H1 (cell line): ENCODE data around the gene DCK. TPM values are rescaled to one million over a fixed set of nuclear protein-coding genes. Genes with fewer than 3 reads are reported as not detected.

Experiments used
- CTCF ChIA-PET: fragments of 300-600 bp; sonication (Branson Sonifier 250); formaldehyde crosslinking; loops from one replicate; lab custom pipeline; 2021; ENCODE audit not compliant: partially characterized antibody; lab: Charles Lee
- POLR2A ChIA-PET: fragments of 300-600 bp; sonication (Branson Sonifier 250); formaldehyde crosslinking; loops from one replicate; lab custom pipeline; 2021; ENCODE audit warnings: inconsistent platforms; ENCODE audit not compliant: partially characterized antibody; lab: Charles Lee
- DNase-seq, 2 experiments: peaks; one replicate each; pipeline versions ENCODE4 v3.0.0 to v3.0.0-alpha.2; 2010 to 2022; ENCODE audit warnings: low spot score in 2 of 2, low read depth in 1 of 2, mixed read lengths in 1 of 2
- FAIRE-seq: peaks from 2 replicates; lab custom pipeline; 2011; peaks lifted over from hg19 to GRCh38; lab: Jason Lieb, UNC
- H2AFZ ChIP-seq: 2 replicates; pipeline ENCODE4 v1.8.1; 2012; ENCODE audit warnings: low read length, inconsistent platforms
- H2AK5ac ChIP-seq: 2 replicates; pipeline ENCODE4 v1.6.1; 2013; ENCODE audit warnings: low read depth, low read length
- H2BK120ac ChIP-seq: replicated peaks from 2 replicates; pipeline ENCODE3; 2013; ENCODE audit warnings: low read depth, low read length, inconsistent platforms
- H2BK12ac ChIP-seq: 2 replicates; pipeline ENCODE4 v1.6.1; 2013; ENCODE audit warnings: low read depth, low read length
- H2BK15ac ChIP-seq: 2 replicates; pipeline ENCODE4 v1.6.1; 2013; ENCODE audit warnings: low read length
- H2BK20ac ChIP-seq: 2 replicates; pipeline ENCODE4 v1.6.1; 2013; ENCODE audit warnings: low read length
- H2BK5ac ChIP-seq: 2 replicates; pipeline ENCODE4 v1.6.1; 2013; ENCODE audit warnings: low read depth, low read length
- H3K14ac ChIP-seq: 2 replicates; pipeline ENCODE4 v1.6.1; 2013; ENCODE audit warnings: inconsistent platforms; ENCODE audit not compliant: insufficient read length
- H3K18ac ChIP-seq: 2 replicates; pipeline ENCODE4 v1.6.1; 2013; ENCODE audit warnings: low read length; ENCODE audit errors: extremely low read depth
- H3K23ac ChIP-seq: 2 replicates; pipeline ENCODE4 v1.6.1; 2013; ENCODE audit warnings: inconsistent platforms; ENCODE audit not compliant: insufficient read length
- H3K23me2 ChIP-seq: 2 replicates; pipeline ENCODE4 v1.6.1; 2013; ENCODE audit warnings: low read depth, low read length
- H3K27ac ChIP-seq: 2 replicates; pipeline ENCODE4 v1.6.1; 2011; ENCODE audit warnings: low read depth, low read length, inconsistent platforms
- H3K27me3 ChIP-seq, 4 experiments: replicated peaks in 1 of 4; 1 replicate in 1 of 4; 2 replicates in 3 of 4; pipeline versions ENCODE4 v1.6.1 to v1.8.1; 2011 to 2013; ENCODE audit warnings: low read length in 3 of 4, mild to moderate bottlenecking in 3 of 4, inconsistent platforms in 2 of 4, mixed read lengths in 2 of 4, moderate library complexity in 1 of 4; ENCODE audit not compliant: control insufficient read depth in 3 of 4, insufficient read depth in 3 of 4; ENCODE audit errors: extremely low read depth in 1 of 4
- H3K36me3 ChIP-seq, 4 experiments: 2 replicates each; pipeline versions ENCODE4 v1.6.1 to v1.8.1; 2011 to 2013; ENCODE audit warnings: mild to moderate bottlenecking in 4 of 4, low read length in 3 of 4, moderate library complexity in 2 of 4, control low read depth in 1 of 4, inconsistent platforms in 1 of 4; ENCODE audit not compliant: insufficient read depth in 4 of 4, control insufficient read depth in 2 of 4
- H3K4ac ChIP-seq: replicated peaks from 2 replicates; pipeline ENCODE3; 2013; ENCODE audit warnings: low read length, low read depth, mixed read lengths, inconsistent platforms; ENCODE audit not compliant: insufficient read length
- H3K4me1 ChIP-seq, 4 experiments: replicated peaks in 1 of 4; 1 replicate in 1 of 4; 2 replicates in 3 of 4; pipeline versions ENCODE4 v1.6.1 to v1.8.1; 2011 to 2013; ENCODE audit warnings: low read length in 3 of 4, inconsistent platforms in 2 of 4, mixed read lengths in 1 of 4; ENCODE audit not compliant: insufficient read depth in 4 of 4, control insufficient read depth in 3 of 4
- H3K4me2 ChIP-seq, 2 experiments: 2 replicates each; pipeline versions ENCODE4 v1.6.1 to v1.8.1; 2011 to 2013; ENCODE audit warnings: low read depth in 2 of 2, low read length in 2 of 2, control low read depth in 1 of 2, inconsistent platforms in 1 of 2, mild to moderate bottlenecking in 1 of 2; ENCODE audit not compliant: insufficient read depth in 1 of 2
- H3K4me3 ChIP-seq, 4 experiments: fragments of 200-600, 300-600 bp in 1 of 4; sonication (generic), shearing (Covaris generic), sonication (Bioruptor Twin) in 1 of 4; 2 replicates each; pipeline versions ENCODE4 v1.5.1 to v1.8.1; 2011 to 2016; ENCODE audit warnings: low read length in 4 of 4, low read depth in 3 of 4, control low read depth in 2 of 4, inconsistent platforms in 2 of 4, mild to moderate bottlenecking in 2 of 4, mixed read lengths in 1 of 4, moderate library complexity in 1 of 4; ENCODE audit not compliant: insufficient read depth in 2 of 4; ENCODE audit errors: extremely low read depth in 1 of 4
- H3K56ac ChIP-seq: replicated peaks from 2 replicates; pipeline ENCODE3; 2013; ENCODE audit warnings: low read depth, mild to moderate bottlenecking, mixed read lengths, low read length, inconsistent platforms; ENCODE audit not compliant: insufficient read length
- H3K79me1 ChIP-seq: 2 replicates; pipeline ENCODE4 v1.6.1; 2013; ENCODE audit warnings: low read depth, low read length, control low read depth
- H3K79me2 ChIP-seq, 2 experiments: 2 replicates each; pipeline versions ENCODE4 v1.6.1 to v1.8.1; 2012 to 2013; ENCODE audit warnings: low read length in 2 of 2, mild to moderate bottlenecking in 2 of 2, inconsistent platforms in 1 of 2; ENCODE audit not compliant: insufficient read depth in 2 of 2, control insufficient read depth in 1 of 2
- H3K9ac ChIP-seq, 4 experiments: replicated peaks in 1 of 4; 1 replicate in 1 of 4; 2 replicates in 3 of 4; pipeline versions ENCODE4 v1.6.1 to v1.8.1; 2011 to 2013; ENCODE audit warnings: low read depth in 3 of 4, low read length in 3 of 4, control low read depth in 2 of 4, mild to moderate bottlenecking in 2 of 4, moderate library complexity in 2 of 4, inconsistent platforms in 1 of 4; ENCODE audit errors: extremely low read depth in 1 of 4
- H3K9me3 ChIP-seq, 2 experiments: 2 replicates each; pipeline versions ENCODE4 v1.6.1 to v1.8.1; 2012 to 2013; ENCODE audit warnings: mild to moderate bottlenecking in 2 of 2, moderate library complexity in 2 of 2, control low read depth in 1 of 2, inconsistent platforms in 1 of 2, low read depth in 1 of 2, low read length in 1 of 2, mixed read lengths in 1 of 2; ENCODE audit not compliant: insufficient read depth in 2 of 2
- H4K20me1 ChIP-seq, 2 experiments: replicated peaks in 1 of 2; 2 replicates each; pipeline versions ENCODE3 to v1.8.1; 2011 to 2013; ENCODE audit warnings: inconsistent platforms in 2 of 2, low read length in 2 of 2, mild to moderate bottlenecking in 1 of 2; ENCODE audit not compliant: insufficient read depth in 2 of 2, control insufficient read depth in 1 of 2
- H4K5ac ChIP-seq: 2 replicates; pipeline ENCODE4 v1.6.1; 2013; ENCODE audit warnings: low read length, low read depth, mixed read lengths, inconsistent platforms; ENCODE audit not compliant: insufficient read length
- H4K8ac ChIP-seq: 2 replicates; pipeline ENCODE4 v1.8.0; 2013; ENCODE audit warnings: mild to moderate bottlenecking, moderate library complexity, low read length, inconsistent platforms; ENCODE audit not compliant: insufficient read depth; ENCODE audit errors: extremely low read depth
- H4K91ac ChIP-seq: replicated peaks from 2 replicates; pipeline ENCODE3; 2013; ENCODE audit warnings: low read length, mixed read lengths, inconsistent platforms; ENCODE audit not compliant: insufficient read length
- KDM1A ChIP-seq: fragments of 200-600, 300-600 bp; sonication (generic); IDR thresholded peaks from 2 replicates; pipeline ENCODE4 v1.7.1; 2016; ENCODE audit warnings: mild to moderate bottlenecking, low read length, borderline replicate concordance
- SP2 ChIP-seq: IDR thresholded peaks from 2 replicates; pipeline ENCODE4 v1.6.1; 2012; ENCODE audit warnings: mild to moderate bottlenecking, low read length, inconsistent platforms
- SP4 ChIP-seq: IDR thresholded peaks from 2 replicates; pipeline ENCODE4 v1.6.1; 2012; ENCODE audit warnings: low read length, inconsistent platforms
- SUZ12 ChIP-seq: fragments of 200-600 bp; sonication (generic); IDR thresholded peaks from 2 replicates; pipeline ENCODE4 v1.6.1; 2012; ENCODE audit warnings: mild to moderate bottlenecking, inconsistent platforms, low read length, moderate library complexity, mixed read lengths
- TBP ChIP-seq: IDR thresholded peaks from 2 replicates; pipeline ENCODE4 v1.6.1; 2011; ENCODE audit warnings: low read depth, low read length, improper control_type of control experiment
- YY1 ChIP-seq: IDR thresholded peaks from 2 replicates; pipeline ENCODE4 v1.6.1; 2011; ENCODE audit warnings: low read depth, mild to moderate bottlenecking, low read length
- WGBS, 2 experiments: shearing (Covaris generic) in 1 of 2; methylation state at CpG; one replicate each; pipeline versions ENCODE4 v1.1.6 to v1.1.7; 2013 to 2015; ENCODE audit warnings: low lambda C conversion rate in 2 of 2, mixed read lengths in 2 of 2, inconsistent platforms in 1 of 2, low coverage in 1 of 2, missing lambda C conversion rate in 1 of 2; ENCODE audit not compliant: insufficient replicate concordance in 2 of 2, insufficient coverage in 1 of 2, insufficient read length in 1 of 2; ENCODE audit errors: extremely low coverage in 1 of 2, missing lambda C conversion rate in 1 of 2; 5-methylcytosine and 5-hydroxymethylcytosine counted together
- polyA plus RNA-seq, 7 experiments: library from polyadenylated mRNA; depleted of rRNA in 3 of 7; stranded (reverse) in 5 of 7; unstranded in 2 of 7; fragments of >200 nt in 5 of 7; fragments of 200-250 nt in 2 of 7; gene quantifications; 1 replicate in 5 of 7; 2 replicates in 1 of 7; 4 replicates in 1 of 7; pipeline versions ENCODE4 v1.2.1 to v1.2.3, GENCODE V29; 2011 to 2013; ENCODE audit warnings: missing spikeins in 2 of 7, mixed read lengths in 2 of 7
- total RNA-seq: library from RNA; stranded (reverse); fragmentation: NEBNext Ultra II Directional; extraction: Animal tissue kit (Norgen Biotek cat#: 25700); gene quantifications from 2 replicates; pipeline ENCODE4 v1.2.1, GENCODE V29; 2021

Gene DCK
- total and polyA plus RNA-seq, 2 of the 8 experiments (the other 6 are each of a cell fraction or from before 2014, with no cell fraction given), result 4.8 to 18.1 TPM

DNA sequence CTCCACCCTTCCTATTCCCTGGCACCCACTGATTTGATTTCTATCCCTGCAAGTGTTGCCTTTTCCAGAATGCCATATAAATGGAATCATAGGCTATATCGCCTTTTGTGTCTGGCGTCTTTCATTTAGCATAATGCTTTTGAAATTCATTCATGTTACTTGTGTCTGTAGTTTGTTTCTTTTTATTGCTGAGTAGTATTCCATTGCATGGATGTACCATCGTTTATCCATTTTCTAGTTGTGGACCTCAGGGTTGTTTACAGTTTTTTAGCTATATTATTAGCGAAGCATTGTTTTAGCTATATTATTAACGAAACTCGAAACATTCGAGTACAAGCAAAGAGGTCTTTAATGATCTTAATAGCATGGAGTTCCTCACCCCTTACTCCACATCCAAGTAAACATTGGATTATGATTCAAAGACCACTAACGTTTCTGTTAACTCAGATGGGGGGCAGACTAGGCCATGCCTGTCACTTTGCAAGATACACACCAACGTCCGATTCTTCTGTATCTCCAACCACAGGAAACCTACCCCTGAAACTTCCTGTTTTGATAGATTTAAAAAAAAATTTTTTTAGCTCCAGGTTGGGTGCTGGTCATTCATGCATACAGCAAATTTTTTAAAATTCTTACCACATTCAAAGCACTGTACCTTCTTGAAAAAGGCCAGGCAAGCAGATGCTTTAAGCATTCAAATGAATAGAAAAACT, 1.1 kb downstream of the DCK start:
- Histone ChIP-seq H3K4ac (no peak overlapping the region), H4K8ac (no peak overlapping the region), H3K79me1 (no peaks in the 10 kb centered on the region; the same call in 1 of the 2 replicates), H2BK20ac (no peak overlapping the region), H3K4me3 (peak overlapping the region; percentile 87 to 95 (median 89)), H4K91ac (no peak overlapping the region), H3K27me3 (no peaks in the 10 kb centered on the region), H2BK5ac (no peak overlapping the region), H3K4me1 (peaks cover 2 to 9% (median 5%) of the 10 kb centered on the region in 4 experiments; a peak in 4 of 7 replicates), H3K14ac (no peak overlapping the region), H2BK120ac (no peak overlapping the region), H2AFZ (no peak overlapping the region), H2BK12ac (no peak overlapping the region), H4K5ac (no peak overlapping the region), H3K23ac (no peak overlapping the region), H2BK15ac (no peak overlapping the region), H3K4me2 (peak overlapping the region; percentile 84 to 93), H3K56ac (no peak overlapping the region), H3K18ac (no peak overlapping the region), H3K27ac (no peak overlapping the region), H3K79me2 (peaks cover 4 to 55% of the 10 kb centered on the region in 2 experiments), H4K20me1 (no peaks in the 10 kb centered on the region), H3K9me3 (no peaks in the 10 kb centered on the region), H2AK5ac (no peak overlapping the region), H3K36me3 (peaks cover 0 to 15% (median 7%) of the 10 kb centered on the region in 4 experiments; a peak in 5 of 8 replicates), H3K9ac (peak overlapping the region in 3 of 4 experiments; percentile 84 to 96 (median 95); a peak in 3 of 7 replicates), H3K23me2 (no peaks in the 10 kb centered on the region)
- ChIA-PET CTCF (interaction anchor here (0.9 to 5.6 kb wide), 3 partner anchors 10 to 288 kb away, joined by 3 to 40 read pairs (median 9); no protein-coding TSS in a partner anchor), POLR2A (interaction anchor here (1.3 to 2.4 kb wide), 5 partner anchors 8 to 156 kb away, joined by 4 to 22 read pairs (median 6); partner anchors contain the start of gene GRSF1)
- no peak for FAIRE-seq
- 78% methylated on average over 10 of the region's 10 CpGs; no CpG with 5 or more reads in 1 of the 2 experiments for whole genome bisulfite sequencing, 2 experiments
- no peak for TF ChIP-seq TBP
- no peak for TF ChIP-seq SP2
- TF ChIP-seq SP4, result no peak
- TF ChIP-seq SUZ12, result no peak
- TF ChIP-seq YY1, result no peak
- TF ChIP-seq KDM1A, result peak; percentile 23; the same call in 1 of the 2 replicates
- no peak for DNase-seq
